HFF-Myc (cell line): Measurements from ENCODE around the gene BUB1.

ENCODE experiments used
- DNase-seq: peaks from one replicate; pipeline ENCODE4 v3.0.0-alpha.2; 2011; ENCODE audit warnings: low read depth; ENCODE audit errors: extremely low read depth
- H3K4me3 ChIP-seq: replicated peaks from 2 replicates; pipeline ENCODE4 v1.5.1; 2011; ENCODE audit warnings: low read depth, mild to moderate bottlenecking, control low read depth, low read length
- CTCF ChIP-seq: IDR thresholded peaks from 2 replicates; pipeline ENCODE4 v1.5.1; 2012; ENCODE audit warnings: mild to moderate bottlenecking, low read depth, low read length, control low read depth; ENCODE audit errors: missing control alignments

The BUB1 gene

GRCh38 chr2:110670826-110671225, 7.0 kb downstream of the BUB1 start:
- DNase-seq: no peak
- no peak overlapping the region for H3K4me3 ChIP-seq
- no peak for TF ChIP-seq CTCF

GRCh38 chr2:110669079-110669478, 8.8 kb downstream of the BUB1 start:
- no peak overlapping the region for H3K4me3 ChIP-seq
- TF ChIP-seq CTCF: no peak
- no peak for DNase-seq

GRCh38 chr2:110667071-110667470, 10.8 kb downstream of the BUB1 start:
- no peak overlapping the region for H3K4me3 ChIP-seq
- no peak for DNase-seq
- no peak for TF ChIP-seq CTCF

DNA sequence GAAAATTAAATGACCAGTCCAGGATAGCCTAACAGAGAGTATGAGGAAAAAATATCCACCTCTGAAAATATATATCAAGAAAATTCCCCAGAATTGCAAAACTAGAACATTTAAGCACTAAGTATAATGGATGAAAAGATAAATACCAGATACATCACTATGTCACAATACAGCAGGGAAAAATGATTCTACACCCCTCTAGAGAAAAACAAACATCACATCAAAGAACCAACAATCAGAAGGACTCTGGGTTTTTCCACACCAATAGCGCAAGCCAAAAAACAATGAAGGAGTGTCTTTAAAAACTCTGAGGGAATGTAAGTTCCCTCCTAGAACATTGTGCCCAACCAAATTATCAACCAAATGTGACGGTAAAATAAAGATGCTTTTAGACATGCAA, 13.7 kb downstream of the BUB1 start:
- no peak for TF ChIP-seq CTCF

GRCh38 chr2:110662560-110662959, 15.3 kb downstream of the BUB1 start:
- no peak overlapping the region for H3K4me3 ChIP-seq
- no peak for TF ChIP-seq CTCF
- DNase-seq: no peak

More for the DNA sequence above, 13.7 kb downstream of the BUB1 start:
- H3K4me3 ChIP-seq: no peak overlapping the region
- no peak for DNase-seq

- no peak for DNase-seq
- H3K4me3 ChIP-seq: no peak overlapping the region
- TF ChIP-seq CTCF: no peak
Observed at GRCh38 chr2:110660558-110660957, 17.3 kb downstream of the BUB1 start.

- no peak overlapping the region for H3K4me3 ChIP-seq
- TF ChIP-seq CTCF: no peak
- DNase-seq: no peak
Observed at GRCh38 chr2:110659248-110659647, 18.6 kb downstream of the BUB1 start.
